ENCODE data around the gene ESPNL.
A peak's percentile ranks its signal among the peaks of the same experiment; 100 is the strongest.

Gene ESPNL

DNA sequence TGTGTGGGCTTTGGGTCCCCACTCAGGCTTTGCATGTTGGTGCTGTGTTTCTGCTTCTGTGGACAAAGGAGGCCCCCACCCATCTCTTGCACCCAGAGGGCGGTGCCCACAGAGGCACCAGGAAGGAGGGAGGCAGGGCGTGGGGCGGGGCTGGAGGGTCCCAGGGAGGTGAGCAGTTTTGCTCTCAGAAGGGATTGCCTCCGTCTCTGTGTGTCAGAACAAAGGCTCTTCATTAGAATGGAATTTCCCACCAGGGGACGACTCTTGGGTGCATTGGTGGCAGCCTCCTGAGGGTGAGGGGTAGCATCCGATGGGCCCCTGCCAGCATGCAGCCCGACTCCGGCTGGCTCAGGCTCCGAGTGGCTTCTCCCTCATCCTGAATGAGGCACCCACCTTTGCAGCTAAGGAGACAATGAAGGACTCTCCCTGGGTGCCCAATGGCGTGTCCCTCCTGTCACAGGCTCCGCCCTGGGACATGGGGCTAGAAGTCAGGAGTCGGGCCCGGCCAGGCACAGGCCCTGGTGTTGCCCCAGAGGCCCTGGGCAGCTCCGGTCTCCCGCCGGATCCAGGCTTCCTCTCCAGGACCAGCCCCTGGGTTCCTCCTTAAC is 51.6 kb downstream of the ESPNL start:
- no peak overlapping the region for H3K4me3 ChIP-seq
- H3K27ac ChIP-seq: no peak overlapping the region

GRCh38 chr2:238152771-238153688 is 52.9 kb downstream of the ESPNL start:
- no peak overlapping the region for H3K27ac ChIP-seq

DNA sequence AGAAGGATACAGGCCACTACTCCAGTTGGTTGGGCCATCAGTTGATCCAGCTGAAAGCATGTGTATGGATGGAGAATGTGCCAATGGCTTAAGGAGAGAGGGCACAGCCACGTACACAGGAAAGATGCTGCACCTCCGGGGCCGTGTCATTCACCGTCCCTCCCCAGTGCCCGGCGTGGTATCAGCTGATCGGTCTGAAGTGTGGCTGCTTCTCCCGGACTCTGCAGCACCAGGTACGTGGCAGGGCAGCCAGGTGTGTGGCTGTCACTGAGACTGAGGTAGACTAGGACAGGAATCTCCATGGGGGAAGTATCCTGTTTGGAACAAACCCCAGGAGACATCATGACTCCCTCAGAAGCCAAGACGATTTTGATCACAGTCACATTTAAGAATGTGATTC is 54.4 kb downstream of the ESPNL start:
- H3K4me3 ChIP-seq: no peak overlapping the region
- no peak overlapping the region for H3K27ac ChIP-seq

More at GRCh38 chr2:238152771-238153688, 52.9 kb downstream of the ESPNL start:
- H3K4me3 ChIP-seq: no peak overlapping the region

GRCh38 chr2:238155051-238155760 is 55.1 kb downstream of the ESPNL start:
- no peak overlapping the region for H3K4me3 ChIP-seq
- H3K27ac ChIP-seq: no peak overlapping the region

- Histone ChIP-seq H3K4me3 (no peak overlapping the region), H3K27ac (no peak overlapping the region)
These were observed 55.9 kb downstream of the ESPNL start for GRCh38 chr2:238155761-238156694.

GRCh38 chr2:238157506-238158017 is 57.4 kb downstream of the ESPNL start:
- no peak overlapping the region for H3K4me3 ChIP-seq
- no peak overlapping the region for H3K27ac ChIP-seq

DNA sequence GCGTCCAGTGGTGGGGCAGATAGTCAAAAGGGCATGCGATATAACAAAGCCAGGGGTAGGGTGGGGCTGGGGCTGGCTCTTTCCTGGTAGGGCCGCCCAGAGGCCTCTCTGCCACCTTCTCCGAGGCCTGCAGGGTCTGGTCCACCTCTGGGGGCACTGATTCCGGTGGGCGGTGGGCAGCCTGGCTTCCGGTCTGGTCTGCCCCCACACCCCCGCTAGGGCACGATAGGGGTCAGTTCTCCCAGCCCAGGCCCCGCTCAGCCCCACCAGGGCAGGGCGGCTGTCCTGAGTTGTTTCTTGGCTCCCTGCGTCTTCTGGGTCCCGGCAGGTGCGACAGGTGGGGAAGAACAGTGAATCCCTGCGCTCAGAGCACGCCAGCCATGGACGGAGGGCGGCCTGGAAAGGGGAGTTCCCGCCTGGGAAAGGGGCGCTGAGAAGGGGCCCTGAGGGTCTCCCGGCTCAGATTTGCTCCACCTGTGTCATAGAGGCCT is 57.9 kb downstream of the ESPNL start:
- Histone ChIP-seq H3K27ac (no peak overlapping the region), H3K4me3 (no peak overlapping the region)

DNA sequence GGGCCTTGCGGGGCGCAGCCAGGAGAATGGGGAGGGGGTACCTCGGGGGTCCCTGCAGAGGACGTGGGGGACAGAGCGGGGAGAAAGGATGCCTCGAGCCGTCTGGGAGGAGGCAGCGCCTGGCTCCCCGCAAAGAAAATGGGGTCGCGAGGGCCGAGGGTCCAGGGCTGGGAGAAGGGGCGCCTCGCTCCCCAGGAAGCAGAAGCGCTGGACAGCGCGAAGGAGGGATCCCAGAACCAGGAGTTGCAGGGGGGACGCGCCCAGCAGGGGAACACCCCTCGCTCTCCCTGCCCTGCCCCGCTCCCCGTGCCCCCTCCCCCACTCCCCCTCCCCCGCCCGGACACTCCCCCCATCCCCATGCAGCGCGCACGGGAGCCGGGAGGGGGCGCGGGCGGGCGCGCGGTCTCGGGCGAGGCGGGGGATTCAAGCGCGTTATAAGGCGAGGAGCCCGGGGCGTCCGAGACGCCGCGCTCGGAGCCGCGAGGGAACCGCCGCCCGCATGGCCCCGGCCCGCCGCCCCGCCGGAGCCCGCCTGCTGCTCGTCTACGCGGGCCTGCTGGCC is 58.5 kb downstream of the ESPNL start, which contains the start of gene ERFE:
TSS of gene ERFE (plus strand) at position 462 of the 562 bp plus-strand sequence. CDS start at position 500, 38 bp downstream.
- no peak within 1 kb of the TSS for H3K27ac ChIP-seq
- peak within 1 kb of the TSS in 4 of 7 experiments; percentile 1 to 33 (median 18) for H3K4me3 ChIP-seq

- no peak overlapping the region for H3K27ac ChIP-seq
- H3K4me3 ChIP-seq: peak overlapping the region in 3 of 7 experiments; percentile 8 to 33 (median 29)
These were observed 59.0 kb downstream of the ESPNL start for GRCh38 chr2:238159071-238159539.

DNA sequence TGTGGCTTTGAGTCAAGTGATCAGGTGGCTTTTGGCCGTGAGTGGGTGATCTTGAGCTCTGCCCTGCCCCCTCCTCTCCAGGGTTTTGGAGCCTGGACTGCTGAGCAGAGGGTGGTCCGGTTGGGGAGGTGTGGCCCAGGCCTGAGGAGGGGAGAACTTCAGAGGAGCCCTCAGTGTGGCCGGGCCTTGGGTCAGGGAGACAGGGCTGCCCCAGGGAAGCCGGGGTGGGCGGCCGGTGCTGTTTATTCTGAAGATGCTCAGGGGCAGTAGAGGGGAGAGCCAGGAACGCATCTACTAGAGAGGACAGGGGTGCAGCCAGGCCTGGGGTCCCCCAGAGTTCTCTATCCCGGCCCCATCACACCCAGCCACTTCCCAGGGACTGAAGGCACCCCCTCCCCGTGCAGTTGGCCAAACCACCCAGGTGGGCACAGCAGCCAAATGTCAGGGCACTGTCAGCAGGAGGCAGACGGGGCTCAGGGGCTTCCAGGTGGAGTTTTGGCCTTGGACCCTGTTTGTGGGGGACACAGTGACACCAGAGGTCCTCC is 59.6 kb downstream of the ESPNL start:
- Histone ChIP-seq H3K4me3 (no peak overlapping the region), H3K27ac (no peak overlapping the region)

GRCh38 chr2:238160206-238161129 is 60.3 kb downstream of the ESPNL start:
- Histone ChIP-seq H3K4me3 (no peak overlapping the region), H3K27ac (no peak overlapping the region)

GRCh38 chr2:238161291-238162051 is 61.3 kb downstream of the ESPNL start:
- Histone ChIP-seq H3K27ac (no peak overlapping the region), H3K4me3 (no peak overlapping the region)

DNA sequence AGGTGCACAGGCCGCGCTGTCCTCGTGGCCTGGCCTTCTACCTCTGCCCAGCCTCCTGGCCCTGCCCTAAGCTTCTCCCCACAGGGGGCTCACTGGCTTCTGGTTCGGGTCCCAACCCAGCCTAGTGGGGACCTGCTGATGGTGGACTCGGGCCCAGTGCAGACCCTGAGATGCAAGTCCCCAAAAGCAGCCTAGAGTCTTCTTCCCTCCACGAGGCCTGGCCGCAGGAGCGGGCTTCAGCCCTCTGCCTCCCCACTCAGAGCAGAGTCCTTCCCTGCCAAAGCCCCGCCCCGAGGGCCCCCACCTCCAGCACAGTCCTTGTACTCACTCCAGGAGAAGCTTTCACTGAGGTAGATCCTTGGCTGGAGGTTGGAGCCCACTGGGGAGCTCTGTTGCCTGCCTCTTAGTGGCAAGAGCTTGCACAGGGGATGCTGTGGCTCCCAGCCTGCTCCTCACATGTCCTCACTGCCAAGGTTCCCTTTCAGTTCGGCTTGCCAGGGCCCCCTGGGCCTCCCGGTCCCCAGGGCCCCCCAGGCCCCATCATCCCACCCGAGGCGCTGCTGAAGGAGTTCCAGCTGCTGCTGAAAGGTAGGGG is 62.2 kb downstream of the ESPNL start:
- Histone ChIP-seq H3K4me3 (no peak overlapping the region), H3K27ac (no peak overlapping the region)

DNA sequence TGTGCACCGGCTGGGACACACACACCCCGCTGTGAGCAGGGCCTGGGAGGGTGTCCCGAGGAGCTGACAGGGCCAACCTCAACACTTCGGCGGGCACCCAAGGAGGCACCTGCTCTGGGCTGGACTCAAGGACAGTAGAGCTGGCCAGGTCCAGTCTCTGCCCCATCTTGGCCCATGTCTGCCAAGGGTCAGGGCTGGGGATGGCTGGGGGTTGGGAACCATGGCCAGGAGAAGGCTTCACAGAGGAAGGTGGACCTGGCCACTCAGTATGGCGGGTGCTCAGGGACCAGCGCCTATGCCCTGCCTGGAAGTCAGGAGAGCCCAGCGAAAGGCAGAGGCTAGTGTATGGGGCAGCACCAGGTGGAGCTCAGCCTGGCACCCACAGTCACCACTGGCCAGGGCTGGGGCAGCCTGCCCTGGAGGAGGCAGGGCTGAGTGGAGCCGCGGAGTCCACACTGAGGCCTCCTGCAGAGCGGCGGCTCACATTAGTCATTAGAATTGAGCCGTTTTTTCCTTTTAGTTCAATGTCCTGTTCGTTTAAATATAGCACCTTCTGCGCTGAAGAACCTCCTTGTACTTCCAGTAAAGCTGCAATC is 62.8 kb downstream of the ESPNL start:
- H3K4me3 ChIP-seq: no peak overlapping the region
- no peak overlapping the region for H3K27ac ChIP-seq

GRCh38 chr2:238163481-238164198 is 63.5 kb downstream of the ESPNL start:
- H3K27ac ChIP-seq: no peak overlapping the region
- H3K4me3 ChIP-seq: peak overlapping the region in 3 of 7 experiments; percentile 15 to 31 (median 21)
